Coronary artery (tissue), 2 donors: ENCODE results near the gene VILL.

ENCODE experiments used
- DNase-seq: peaks from one replicate; pipeline ENCODE4 v3.0.0-alpha.2; 2017; ENCODE audit warnings: low spot score
- H3K27ac ChIP-seq, 2 donors: fragments of 200-600 bp; sonication (generic); one replicate each; pipeline ENCODE4 v1.5.1; 2016 to 2019
- H3K4me3 ChIP-seq: fragments of 200-600 bp; sonication (generic); 2 replicates; pipeline ENCODE4 v1.5.1; 2016; ENCODE audit warnings: mild to moderate bottlenecking, moderate library complexity
- TF ChIP-seq, protein P1 (sequence below): fragments of 200-600 bp; sonication (generic); IDR thresholded peaks from one replicate; pipeline ENCODE4 v1.5.1; 2019; ENCODE audit warnings: antibody characterized with exemption

Gene VILL

DNA sequence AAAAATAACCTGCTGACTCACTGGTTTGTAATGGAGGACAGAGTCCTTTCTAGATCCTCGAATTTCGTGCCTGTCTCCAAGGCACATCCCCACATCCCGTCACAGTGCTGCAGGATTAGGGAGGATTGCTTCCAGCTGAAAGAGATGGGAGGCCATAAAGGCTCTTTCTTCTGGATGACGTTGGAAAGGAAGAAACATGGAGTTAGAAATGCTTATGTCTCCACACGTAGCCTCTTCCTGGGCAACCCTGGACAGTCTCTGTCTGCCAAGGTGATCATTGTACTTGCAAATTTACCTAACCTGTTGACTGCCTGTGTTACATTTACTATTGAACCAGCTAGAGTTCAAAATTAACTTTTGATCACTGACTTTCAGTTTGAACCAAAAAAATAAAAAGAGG lies 27.6 kb upstream of the VILL start:
- TF ChIP-seq, protein P1, sequence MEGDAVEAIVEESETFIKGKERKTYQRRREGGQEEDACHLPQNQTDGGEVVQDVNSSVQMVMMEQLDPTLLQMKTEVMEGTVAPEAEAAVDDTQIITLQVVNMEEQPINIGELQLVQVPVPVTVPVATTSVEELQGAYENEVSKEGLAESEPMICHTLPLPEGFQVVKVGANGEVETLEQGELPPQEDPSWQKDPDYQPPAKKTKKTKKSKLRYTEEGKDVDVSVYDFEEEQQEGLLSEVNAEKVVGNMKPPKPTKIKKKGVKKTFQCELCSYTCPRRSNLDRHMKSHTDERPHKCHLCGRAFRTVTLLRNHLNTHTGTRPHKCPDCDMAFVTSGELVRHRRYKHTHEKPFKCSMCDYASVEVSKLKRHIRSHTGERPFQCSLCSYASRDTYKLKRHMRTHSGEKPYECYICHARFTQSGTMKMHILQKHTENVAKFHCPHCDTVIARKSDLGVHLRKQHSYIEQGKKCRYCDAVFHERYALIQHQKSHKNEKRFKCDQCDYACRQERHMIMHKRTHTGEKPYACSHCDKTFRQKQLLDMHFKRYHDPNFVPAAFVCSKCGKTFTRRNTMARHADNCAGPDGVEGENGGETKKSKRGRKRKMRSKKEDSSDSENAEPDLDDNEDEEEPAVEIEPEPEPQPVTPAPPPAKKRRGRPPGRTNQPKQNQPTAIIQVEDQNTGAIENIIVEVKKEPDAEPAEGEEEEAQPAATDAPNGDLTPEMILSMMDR: no peak
- H3K27ac ChIP-seq: peak overlapping the region; percentile 29 to 54
- H3K4me3 ChIP-seq: no peak overlapping the region
- no peak for DNase-seq

DNA sequence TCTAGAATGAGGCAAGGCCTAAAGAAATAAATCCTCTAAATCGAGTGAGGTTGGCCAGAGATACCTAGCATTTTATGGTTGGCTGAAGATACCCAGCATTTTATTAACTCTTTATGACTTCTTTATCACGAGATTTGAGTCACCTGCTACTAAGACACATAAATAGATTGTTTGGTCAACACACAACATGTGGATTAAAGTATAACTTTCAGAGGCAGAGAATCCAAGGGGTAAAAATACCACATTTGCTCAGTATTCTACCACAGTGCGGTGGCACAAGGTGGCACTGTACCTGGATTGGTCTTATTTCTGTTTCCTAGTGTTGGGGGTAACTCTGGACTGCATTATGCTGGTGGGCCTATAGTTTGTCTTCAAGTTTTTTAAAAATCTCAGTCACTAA lies 27.0 kb upstream of the VILL start:
- no peak for DNase-seq
- TF ChIP-seq, protein P1: no peak
- peak overlapping the region; percentile 9 to 29 for H3K27ac ChIP-seq
- H3K4me3 ChIP-seq: no peak overlapping the region

GRCh38 chr3:37964146-37964545 lies 26.4 kb upstream of the VILL start:
- TF ChIP-seq, protein P1: no peak
- Histone ChIP-seq H3K27ac (no peak overlapping the region), H3K4me3 (no peak overlapping the region)
- no peak for DNase-seq

DNA sequence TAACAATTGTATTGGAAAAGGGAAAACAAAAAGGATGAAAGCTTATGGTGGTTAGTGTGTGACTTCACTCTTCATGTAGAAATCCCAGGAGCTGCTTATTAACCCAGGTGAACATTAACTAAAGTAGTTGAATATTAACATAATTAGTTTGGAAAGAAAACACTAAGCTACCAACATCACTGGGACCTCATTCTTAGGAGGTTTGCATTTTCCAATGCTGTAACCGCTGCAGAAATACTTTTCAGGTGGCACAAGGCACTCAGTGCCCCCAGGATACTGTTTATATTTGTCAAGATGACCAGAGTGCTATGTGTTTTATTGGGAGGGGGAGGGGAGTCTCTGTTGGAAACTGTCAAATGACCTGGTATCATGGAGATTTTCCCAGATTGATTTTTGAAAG lies 25.9 kb upstream of the VILL start:
- Histone ChIP-seq H3K4me3 (no peak overlapping the region), H3K27ac (no peak overlapping the region)
- TF ChIP-seq, protein P1: no peak
- no peak for DNase-seq

DNA sequence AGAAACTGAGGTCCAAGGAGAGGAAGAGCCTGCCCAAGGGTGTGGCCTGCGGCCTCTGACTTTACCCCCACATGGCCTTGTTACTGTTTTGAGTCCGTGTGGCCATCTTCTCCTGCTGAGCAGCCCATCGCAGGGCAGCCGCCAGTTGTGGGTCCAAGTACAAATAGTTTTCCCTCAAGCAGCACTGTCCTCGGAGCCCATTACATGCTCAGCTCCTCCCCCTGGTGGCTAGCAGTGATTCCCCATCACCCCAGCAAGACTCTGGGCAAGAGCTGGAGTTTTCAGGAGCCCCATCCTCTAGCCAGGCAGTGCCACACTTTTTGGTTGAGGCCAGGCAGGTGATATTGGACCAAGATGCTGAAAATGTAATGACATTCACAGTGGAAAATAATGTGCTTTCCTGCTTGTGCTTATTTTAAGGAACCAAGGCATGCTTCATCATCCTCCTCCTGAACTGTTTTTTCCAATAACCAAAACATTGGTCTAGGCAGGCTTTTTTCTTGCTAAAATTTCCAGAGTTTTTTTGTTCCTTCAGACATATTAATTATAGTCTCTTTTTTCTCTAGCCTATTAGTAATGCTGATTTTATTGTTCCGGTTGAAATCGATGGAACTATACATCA lies 23.2 kb upstream of the VILL start:
- no peak for DNase-seq
- peak overlapping the region in 1 of 2 donors; percentile 35 for H3K27ac ChIP-seq
- TF ChIP-seq, protein P1: peak; percentile 42
- no peak overlapping the region for H3K4me3 ChIP-seq

- no peak for DNase-seq
- H3K4me3 ChIP-seq: no peak overlapping the region
- H3K27ac ChIP-seq: peak overlapping the region; percentile 25 to 51
- TF ChIP-seq, protein P1: no peak
Measured at GRCh38 chr3:37968199-37968598, 22.4 kb upstream of the VILL start.

DNA sequence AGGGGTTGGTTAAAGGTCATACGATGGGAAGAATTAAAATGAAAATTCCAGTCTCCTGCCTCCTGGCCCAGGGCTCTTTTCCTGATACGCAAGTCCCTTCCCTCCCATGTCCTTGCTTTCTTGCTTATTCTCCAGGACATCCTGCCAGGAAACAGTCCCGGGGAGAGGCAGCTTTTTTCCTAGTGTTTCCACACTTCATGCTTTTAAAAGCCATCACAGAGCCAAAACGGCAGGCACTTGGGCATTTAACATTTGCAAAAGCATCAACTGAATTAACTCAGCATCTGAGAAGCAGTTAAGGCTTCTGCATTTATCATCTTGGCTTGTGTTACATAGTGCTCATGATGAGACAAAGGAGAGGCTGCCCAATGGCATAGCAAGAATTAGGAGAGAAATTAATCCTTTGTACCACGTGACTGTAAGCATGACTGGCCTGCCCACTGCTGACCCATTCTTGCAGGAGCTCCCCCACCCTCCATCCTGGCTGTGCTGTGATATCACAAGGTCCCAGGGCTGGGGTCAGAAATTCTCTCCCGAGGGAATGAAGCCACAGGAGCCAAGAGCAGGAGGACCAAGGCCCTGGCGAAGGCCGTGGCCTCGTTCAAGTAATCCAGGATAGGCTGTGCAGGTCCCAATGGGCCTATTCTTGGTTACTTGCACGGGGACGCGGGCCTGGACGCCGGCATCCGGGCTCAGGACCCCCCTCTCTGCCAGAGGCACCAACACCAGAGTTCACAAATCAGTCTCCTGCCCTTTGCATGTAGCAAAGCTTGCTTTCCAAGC lies 21.6 kb upstream of the VILL start:
- H3K27ac ChIP-seq: peak overlapping the region; percentile 25 to 51

More for the DNA sequence above, 21.6 kb upstream of the VILL start:
- no peak for DNase-seq
- TF ChIP-seq, protein P1: no peak
- no peak overlapping the region for H3K4me3 ChIP-seq
